Measurements from ENCODE around the gene MRTO4.
"Not testable (repeated sequence)": the region's sequence is repeated elsewhere in the genome, so short reads cannot be mapped to it uniquely, and the experiment has no call there.

The MRTO4 gene

DNA sequence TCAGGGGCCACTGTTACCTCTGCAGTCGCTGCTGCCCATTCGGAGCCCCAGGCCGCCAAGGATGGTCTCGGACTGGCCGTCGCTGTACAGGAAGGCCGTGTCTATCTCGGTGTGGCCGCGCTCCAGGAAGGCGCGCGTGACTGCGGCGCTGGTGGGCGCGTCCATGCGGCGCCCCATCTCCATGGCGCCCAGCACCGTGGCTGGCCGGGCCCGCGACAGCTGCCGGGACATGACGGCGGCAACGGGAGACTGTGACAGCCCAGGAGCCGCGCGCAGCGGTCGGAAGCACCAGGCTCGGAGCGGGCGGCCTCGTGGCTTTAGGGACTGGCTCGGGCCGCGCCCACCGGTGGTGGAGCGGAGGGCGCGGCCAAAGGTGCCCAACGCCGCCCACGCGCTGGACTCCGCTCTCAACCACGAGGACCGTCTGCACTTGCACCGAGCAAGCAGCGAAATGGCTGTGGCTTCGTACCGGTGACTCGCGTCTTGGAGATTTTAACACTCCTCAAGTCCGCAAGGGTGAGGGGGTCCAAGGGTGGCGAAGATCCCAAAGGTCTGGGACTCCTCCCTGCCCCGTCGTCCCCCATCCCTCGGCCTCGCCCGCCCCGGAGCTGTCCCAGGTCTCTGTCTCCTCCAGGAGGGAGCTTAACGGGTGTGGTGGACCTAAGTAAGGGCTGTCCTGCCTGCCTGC, 22.4 kb downstream of the MRTO4 start:
- H3K9me3 ChIP-seq (ENCODE audit: control insufficient read depth, insufficient read depth, low read length); H3K36me3 ChIP-seq (ENCODE audit: control insufficient read depth, insufficient read depth, low read length); H3K4me1 ChIP-seq (ENCODE audit: control insufficient read depth, insufficient read depth, low read length); H3K27ac ChIP-seq (ENCODE audit: low read depth, low read length); H3K9ac ChIP-seq (ENCODE audit: low read depth, low read length): not testable (repeated sequence)
- Histone ChIP-seq H3K4me3 (ENCODE audit: low read depth, low read length) (peak overlapping the region; percentile 9; the same call in 1 of the 2 replicates), H3K27me3 (ENCODE audit: control insufficient read depth, insufficient read depth, low read length) (peaks cover 23% of the 10 kb centered on the region)

DNA sequence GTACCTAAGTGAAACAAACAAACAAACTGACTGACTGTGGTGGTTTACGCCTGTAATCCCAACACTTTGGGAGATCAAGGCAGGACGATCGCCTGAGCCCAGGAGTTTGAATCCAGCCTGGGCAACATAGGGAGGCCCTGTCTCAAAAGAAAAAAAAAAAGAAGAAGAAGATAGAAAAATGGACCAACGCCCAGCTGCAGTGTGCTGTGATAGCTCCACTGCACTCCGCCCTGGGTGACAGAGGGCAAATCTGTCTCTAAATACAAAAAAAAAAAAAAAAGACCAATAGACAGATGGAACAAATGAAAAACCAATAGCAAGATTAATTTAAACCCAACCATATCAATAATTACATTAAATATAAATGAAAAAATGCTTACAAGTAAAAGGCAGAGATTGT, 23.0 kb downstream of the MRTO4 start:
- no peaks in the 10 kb centered on the region for H3K9me3 ChIP-seq (ENCODE audit: control insufficient read depth, insufficient read depth, low read length)

GRCh38 chr1:19283891-19284290, 32.3 kb downstream of the MRTO4 start:
- Histone ChIP-seq H3K4me3 (ENCODE audit: low read depth, low read length) (no peak overlapping the region), H3K9ac (ENCODE audit: low read depth, low read length) (no peak overlapping the region), H3K36me3 (ENCODE audit: control insufficient read depth, insufficient read depth, low read length) (no peaks in the 10 kb centered on the region), H3K4me1 (ENCODE audit: control insufficient read depth, insufficient read depth, low read length) (no peaks in the 10 kb centered on the region), H3K27me3 (ENCODE audit: control insufficient read depth, insufficient read depth, low read length) (peaks cover 11% of the 10 kb centered on the region), H3K9me3 (ENCODE audit: control insufficient read depth, insufficient read depth, low read length) (no peaks in the 10 kb centered on the region), H3K27ac (ENCODE audit: low read depth, low read length) (no peak overlapping the region)

More for the DNA sequence above, 23.0 kb downstream of the MRTO4 start:
- Histone ChIP-seq H3K4me1 (ENCODE audit: control insufficient read depth, insufficient read depth, low read length) (no peaks in the 10 kb centered on the region), H3K36me3 (ENCODE audit: control insufficient read depth, insufficient read depth, low read length) (no peaks in the 10 kb centered on the region), H3K4me3 (ENCODE audit: low read depth, low read length) (peak overlapping the region; percentile 9; the same call in 1 of the 2 replicates), H3K9ac (ENCODE audit: low read depth, low read length) (no peak overlapping the region), H3K27ac (ENCODE audit: low read depth, low read length) (no peak overlapping the region), H3K27me3 (ENCODE audit: control insufficient read depth, insufficient read depth, low read length) (peaks cover 23% of the 10 kb centered on the region)

GRCh38 chr1:19284881-19285280, 33.3 kb downstream of the MRTO4 start:
- Histone ChIP-seq H3K9me3 (ENCODE audit: control insufficient read depth, insufficient read depth, low read length) (no peaks in the 10 kb centered on the region), H3K4me1 (ENCODE audit: control insufficient read depth, insufficient read depth, low read length) (no peaks in the 10 kb centered on the region), H3K27ac (ENCODE audit: low read depth, low read length) (no peak overlapping the region), H3K4me3 (ENCODE audit: low read depth, low read length) (no peak overlapping the region), H3K9ac (ENCODE audit: low read depth, low read length) (no peak overlapping the region), H3K36me3 (ENCODE audit: control insufficient read depth, insufficient read depth, low read length) (no peaks in the 10 kb centered on the region), H3K27me3 (ENCODE audit: control insufficient read depth, insufficient read depth, low read length) (peaks cover 21% of the 10 kb centered on the region)

- H3K27me3 ChIP-seq (ENCODE audit: control insufficient read depth, insufficient read depth, low read length): peaks cover 26% of the 10 kb centered on the region
- not testable (repeated sequence) for H3K27ac ChIP-seq (ENCODE audit: low read depth, low read length); H3K4me1 ChIP-seq (ENCODE audit: control insufficient read depth, insufficient read depth, low read length)
Measured at GRCh38 chr1:19285366-19285765, 33.8 kb downstream of the MRTO4 start.

GRCh38 chr1:19285807-19286206, 34.2 kb downstream of the MRTO4 start:
- H3K27ac ChIP-seq (ENCODE audit: low read depth, low read length); H3K4me3 ChIP-seq (ENCODE audit: low read depth, low read length); H3K9ac ChIP-seq (ENCODE audit: low read depth, low read length); H3K4me1 ChIP-seq (ENCODE audit: control insufficient read depth, insufficient read depth, low read length); H3K9me3 ChIP-seq (ENCODE audit: control insufficient read depth, insufficient read depth, low read length); H3K36me3 ChIP-seq (ENCODE audit: control insufficient read depth, insufficient read depth, low read length): not testable (repeated sequence)
- H3K27me3 ChIP-seq (ENCODE audit: control insufficient read depth, insufficient read depth, low read length): peaks cover 26% of the 10 kb centered on the region

More at GRCh38 chr1:19285366-19285765, 33.8 kb downstream of the MRTO4 start:
- not testable (repeated sequence) for H3K9me3 ChIP-seq (ENCODE audit: control insufficient read depth, insufficient read depth, low read length); H3K4me3 ChIP-seq (ENCODE audit: low read depth, low read length); H3K36me3 ChIP-seq (ENCODE audit: control insufficient read depth, insufficient read depth, low read length); H3K9ac ChIP-seq (ENCODE audit: low read depth, low read length)

DNA sequence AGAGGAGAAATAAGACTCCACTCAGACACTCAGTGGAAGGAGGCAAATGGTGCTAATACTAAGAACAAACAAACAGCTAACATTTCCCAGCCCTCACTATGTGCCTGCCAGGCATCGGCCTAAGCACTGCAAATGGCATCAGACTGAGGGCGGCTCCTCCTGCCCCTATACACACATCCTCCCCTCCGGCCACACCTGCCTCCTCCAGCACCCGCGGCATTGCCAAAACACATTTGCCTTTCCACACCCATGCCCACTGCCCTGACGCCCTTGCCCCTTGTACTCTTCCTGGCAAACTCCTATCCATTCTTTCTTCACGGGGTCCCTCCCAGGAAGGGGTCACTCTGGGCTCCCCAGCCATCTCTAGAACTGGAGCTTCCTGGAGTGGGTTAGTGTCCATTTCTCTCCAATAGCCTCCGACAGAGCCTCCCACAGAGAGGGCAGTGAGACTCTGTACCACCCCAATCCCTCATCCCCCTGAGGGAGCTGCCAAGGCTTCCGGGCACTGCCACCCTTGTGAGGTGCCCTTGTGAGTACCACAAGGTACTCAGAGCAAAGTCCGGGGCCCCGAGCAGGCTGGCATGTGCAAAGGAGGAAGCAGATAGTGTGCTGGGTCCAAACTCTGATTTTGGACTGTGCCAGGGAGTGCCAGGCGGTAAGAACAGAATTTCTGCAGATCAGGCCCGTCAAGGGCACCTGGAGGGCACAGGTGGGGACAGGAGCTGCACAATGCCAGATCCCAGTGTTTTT, 36.0 kb downstream of the MRTO4 start:
- H3K9ac ChIP-seq (ENCODE audit: low read depth, low read length): no peak overlapping the region

GRCh38 chr1:19288324-19289241, 37.0 kb downstream of the MRTO4 start, which contains the start of gene AKR7A3:
AKR7A3 (minus strand) TSS chr1:19288770; CDS start chr1:19288709, 61 bp downstream.
- Histone ChIP-seq H3K9me3 (ENCODE audit: control insufficient read depth, insufficient read depth, low read length) (peaks cover 12% of the 10 kb centered on the region), H3K4me3 (ENCODE audit: low read depth, low read length) (peak within 1 kb of the TSS; percentile 62), H3K27me3 (ENCODE audit: control insufficient read depth, insufficient read depth, low read length) (peaks cover 26% of the 10 kb centered on the region)
- not testable (repeated sequence) for H3K27ac ChIP-seq (ENCODE audit: low read depth, low read length); H3K36me3 ChIP-seq (ENCODE audit: control insufficient read depth, insufficient read depth, low read length); H3K4me1 ChIP-seq (ENCODE audit: control insufficient read depth, insufficient read depth, low read length); H3K9ac ChIP-seq (ENCODE audit: low read depth, low read length)

More for the DNA sequence above, 36.0 kb downstream of the MRTO4 start:
- Histone ChIP-seq H3K27me3 (ENCODE audit: control insufficient read depth, insufficient read depth, low read length) (peaks cover 26% of the 10 kb centered on the region), H3K27ac (ENCODE audit: low read depth, low read length) (no peak overlapping the region), H3K4me1 (ENCODE audit: control insufficient read depth, insufficient read depth, low read length) (no peaks in the 10 kb centered on the region), H3K4me3 (ENCODE audit: low read depth, low read length) (no peak overlapping the region), H3K9me3 (ENCODE audit: control insufficient read depth, insufficient read depth, low read length) (0 out of 2 replicates have a peak, but pooled peaks cover 6% of the 10 kb centered on the region), H3K36me3 (ENCODE audit: control insufficient read depth, insufficient read depth, low read length) (no peaks in the 10 kb centered on the region)

DNA sequence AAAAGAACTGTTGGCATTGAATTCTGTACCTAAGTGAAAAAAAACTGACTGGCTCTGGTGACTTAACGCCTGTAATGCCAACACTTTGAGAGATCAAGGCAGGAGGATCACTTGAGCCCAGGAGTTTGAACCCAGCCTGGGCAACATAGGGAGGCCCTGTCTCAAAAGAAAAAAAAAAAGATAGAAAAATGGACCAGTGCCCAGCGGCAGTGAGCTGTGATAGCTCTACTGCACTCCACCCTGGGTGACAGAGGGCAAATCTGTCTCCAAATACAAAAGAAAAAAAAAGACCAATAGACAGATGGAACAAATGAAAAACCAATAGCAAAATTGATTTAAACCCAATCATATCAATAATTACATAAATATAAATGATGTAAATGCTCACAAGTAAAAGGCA, 37.6 kb downstream of the MRTO4 start:
- Histone ChIP-seq H3K9me3 (ENCODE audit: control insufficient read depth, insufficient read depth, low read length) (peaks cover 17% of the 10 kb centered on the region), H3K27ac (ENCODE audit: low read depth, low read length) (no peak overlapping the region), H3K36me3 (ENCODE audit: control insufficient read depth, insufficient read depth, low read length) (no peaks in the 10 kb centered on the region), H3K9ac (ENCODE audit: low read depth, low read length) (no peak overlapping the region), H3K27me3 (ENCODE audit: control insufficient read depth, insufficient read depth, low read length) (peaks cover 26% of the 10 kb centered on the region), H3K4me3 (ENCODE audit: low read depth, low read length) (peak overlapping the region; percentile 62), H3K4me1 (ENCODE audit: control insufficient read depth, insufficient read depth, low read length) (no peaks in the 10 kb centered on the region)

- no peaks in the 10 kb centered on the region for H3K36me3 ChIP-seq (ENCODE audit: control insufficient read depth, insufficient read depth, low read length)
- H3K9me3 ChIP-seq (ENCODE audit: control insufficient read depth, insufficient read depth, low read length): peaks cover 31% of the 10 kb centered on the region
- peaks cover 8% of the 10 kb centered on the region for H3K27me3 ChIP-seq (ENCODE audit: control insufficient read depth, insufficient read depth, low read length)
- no peaks in the 10 kb centered on the region for H3K4me1 ChIP-seq (ENCODE audit: control insufficient read depth, insufficient read depth, low read length)
- H3K27ac ChIP-seq (ENCODE audit: low read depth, low read length): no peak overlapping the region
- no peak overlapping the region for H3K4me3 ChIP-seq (ENCODE audit: low read depth, low read length)
- no peak overlapping the region for H3K9ac ChIP-seq (ENCODE audit: low read depth, low read length)
Measured at GRCh38 chr1:19294638-19295037, 43.0 kb downstream of the MRTO4 start.
